Smooth muscle cell (in vitro differentiated cells): ENCODE results near the gene HOXB4. TPM values are rescaled to one million over a fixed set of nuclear protein-coding genes. Genes with fewer than 3 reads are reported as not detected.

Source experiments
- DNase-seq: peaks from one replicate; lab custom pipeline; 2025; ENCODE audit not compliant: unreplicated experiment; lab: John Stamatoyannopoulos, UW
- H2AFZ ChIP-seq: fragments of 200-600 bp; sonication (generic); 2 replicates; pipeline ENCODE4 v1.6.0; 2016; ENCODE audit warnings: antibody characterized with exemption, low read depth, mild to moderate bottlenecking
- H3F3A ChIP-seq: fragments of 200-600 bp; sonication (generic); 2 replicates; pipeline ENCODE4 v1.6.0; 2017; ENCODE audit warnings: antibody characterized with exemption, low read depth
- H3K27ac ChIP-seq: fragments of 200-600 bp; sonication (generic); 2 replicates; pipeline ENCODE4 v1.5.1; 2016; ENCODE audit warnings: low read depth, mild to moderate bottlenecking
- H3K27me3 ChIP-seq: fragments of 200-600 bp; sonication (generic); 2 replicates; pipeline ENCODE4 v1.6.1; 2016; ENCODE audit warnings: low read depth, mild to moderate bottlenecking
- H3K36me3 ChIP-seq: fragments of 200-600 bp; sonication (generic); 2 replicates; pipeline ENCODE4 v1.5.1; 2016; ENCODE audit warnings: low read depth
- H3K4me1 ChIP-seq: fragments of 200-600 bp; sonication (generic); 2 replicates; pipeline ENCODE4 v1.5.1; 2016; ENCODE audit warnings: low read depth
- H3K4me2 ChIP-seq: fragments of 200-600 bp; sonication (generic); 2 replicates; pipeline ENCODE4 v1.6.0; 2016; ENCODE audit warnings: mild to moderate bottlenecking
- H3K4me3 ChIP-seq: fragments of 200-600 bp; sonication (generic); 2 replicates; pipeline ENCODE4 v1.5.1; 2016; ENCODE audit warnings: mild to moderate bottlenecking
- H3K79me2 ChIP-seq: fragments of 200-600 bp; sonication (generic); 2 replicates; pipeline ENCODE4 v1.6.0; 2016; ENCODE audit warnings: low read depth, mild to moderate bottlenecking
- H3K9ac ChIP-seq: fragments of 200-600 bp; sonication (generic); 2 replicates; pipeline ENCODE4 v1.6.0; 2016; ENCODE audit warnings: low read depth
- H3K9me3 ChIP-seq: fragments of 200-600 bp; sonication (generic); replicated peaks from 2 replicates; pipeline ENCODE4 v1.5.1; 2016; ENCODE audit warnings: low read depth
- H4K20me1 ChIP-seq: fragments of 200-600 bp; sonication (generic); 2 replicates; pipeline ENCODE4 v1.6.0; 2016; ENCODE audit warnings: low read depth
- CTCF ChIP-seq: fragments of 200-600 bp; sonication (generic); IDR thresholded peaks from 2 replicates; pipeline ENCODE4 v1.5.1; 2017; ENCODE audit warnings: borderline replicate concordance, mild to moderate bottlenecking, antibody characterized with exemption; ENCODE audit not compliant: insufficient read depth, poor library complexity, severe bottlenecking
- WGBS: methylation state at CpG from one replicate; pipeline ENCODE4 v1.1.7; 2016; ENCODE audit warnings: low lambda C conversion rate; 5-methylcytosine and 5-hydroxymethylcytosine counted together
- polyA plus RNA-seq: library from polyadenylated mRNA; unstranded; fragments of >200 nt; fragmentation: Nextera tagmentation; extraction: Ambion mirVana; gene quantifications from 2 replicates; pipeline ENCODE4 v1.2.1, GENCODE V29; 2016
- total RNA-seq: library from RNA; depleted of rRNA; stranded (reverse); fragments of >200 nt; gene quantifications from 2 replicates; pipeline ENCODE4 v1.2.3, GENCODE V29; 2014

The HOXB4 gene
- total and polyA plus RNA-seq, 2 experiments from 2014 or later: 0.96 to 2.6 TPM

- no peaks in the 10 kb centered on the region for H3K36me3 ChIP-seq
- H3K9ac ChIP-seq: peak overlapping the region; percentile 35
- 5% methylated on average over 35 of the region's 35 CpGs for WGBS
- H3F3A ChIP-seq: peaks cover 20% of the 10 kb centered on the region
- peaks cover 68% of the 10 kb centered on the region for H4K20me1 ChIP-seq
- peaks cover 9% of the 10 kb centered on the region for H3K4me1 ChIP-seq
- peak overlapping the region; percentile 98 for H3K4me2 ChIP-seq
- peaks cover 81% of the 10 kb centered on the region for H3K79me2 ChIP-seq
- TF ChIP-seq CTCF: no peak
- H3K4me3 ChIP-seq: peak overlapping the region; percentile 66
- H3K27ac ChIP-seq: peak overlapping the region; percentile 79
- no peak overlapping the region for H2AFZ ChIP-seq
- no peak for DNase-seq
- peaks cover 7% of the 10 kb centered on the region for H3K27me3 ChIP-seq
- no peaks in the 10 kb centered on the region for H3K9me3 ChIP-seq
These were observed 23.6 kb upstream of the HOXB4 start for GRCh38 chr17:48601539-48602425.

- Histone ChIP-seq H4K20me1 (peaks cover 74% of the 10 kb centered on the region), H3K4me2 (peak overlapping the region; percentile 98), H3K27me3 (peaks cover 7% of the 10 kb centered on the region), H3K27ac (peak overlapping the region; percentile 79), H3K9ac (peak overlapping the region; percentile 35), H3K4me3 (peak overlapping the region; percentile 66), H3K79me2 (peaks cover 86% of the 10 kb centered on the region), H2AFZ (no peak overlapping the region), H3K36me3 (no peaks in the 10 kb centered on the region), H3K4me1 (peaks cover 9% of the 10 kb centered on the region), H3K9me3 (no peaks in the 10 kb centered on the region), H3F3A (peaks cover 20% of the 10 kb centered on the region)
- TF ChIP-seq CTCF: no peak
- no peak for DNase-seq
- WGBS: 14% methylated on average over 4 of the region's 4 CpGs
These were observed 23.0 kb upstream of the HOXB4 start for GRCh38 chr17:48601207-48601538.

GRCh38 chr17:48600244-48601098 is 22.3 kb upstream of the HOXB4 start:
- no peak for DNase-seq
- Histone ChIP-seq H3K4me2 (peak overlapping the region; percentile 98), H3K4me1 (peaks cover 9% of the 10 kb centered on the region), H3K27me3 (peaks cover 7% of the 10 kb centered on the region), H3K9ac (no peak overlapping the region), H3K4me3 (peak overlapping the region; percentile 66), H4K20me1 (peaks cover 81% of the 10 kb centered on the region), H3K79me2 (peaks cover 91% of the 10 kb centered on the region), H3F3A (peaks cover 20% of the 10 kb centered on the region), H3K36me3 (no peaks in the 10 kb centered on the region), H2AFZ (no peak overlapping the region), H3K9me3 (no peaks in the 10 kb centered on the region), H3K27ac (peak overlapping the region; percentile 79)
- WGBS: 4% methylated on average over 17 of the region's 17 CpGs
- TF ChIP-seq CTCF: no peak
